Fibroblast of gingiva (primary cell): ENCODE measurements around the gene MRPL57.
"Not testable (repeated sequence)": the region's sequence is repeated elsewhere in the genome, so short reads cannot be mapped to it uniquely, and the experiment has no call there.

Source experiments
- DNase-seq: peaks from one replicate; pipeline ENCODE4 v3.0.0-alpha.2; 2011; ENCODE audit warnings: low read depth

MRPL57 gene

DNA sequence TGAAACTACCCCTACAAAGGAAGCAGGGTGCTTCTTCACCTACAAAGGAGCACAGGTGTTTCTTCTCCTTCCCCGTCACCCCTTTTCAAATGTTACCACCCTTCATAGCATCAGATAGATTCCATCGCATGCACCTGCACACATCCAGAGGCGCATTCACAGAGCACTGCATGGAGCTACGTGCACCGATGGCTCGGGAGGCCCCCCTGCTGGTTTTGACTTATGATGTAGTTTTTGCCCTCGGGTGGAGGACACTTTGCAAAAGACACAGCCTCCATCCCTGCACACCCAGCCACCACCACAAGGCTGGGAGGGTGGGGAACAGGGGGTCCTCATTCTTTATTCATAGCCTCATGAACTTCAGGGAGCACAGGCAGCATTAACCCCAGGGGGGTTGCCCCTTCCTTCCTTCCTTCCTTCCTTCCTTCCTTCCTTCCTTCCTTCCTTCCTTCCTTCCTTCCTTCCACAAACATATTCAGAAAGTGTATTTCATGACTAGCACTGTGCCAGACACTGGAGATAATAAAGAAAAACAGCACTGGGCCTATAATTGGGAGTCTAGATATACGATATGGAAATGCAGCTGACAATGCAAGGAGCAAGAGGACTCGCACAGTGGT lies 21.3 kb downstream of the MRPL57 start:
- not testable (repeated sequence) for DNase-seq

DNA sequence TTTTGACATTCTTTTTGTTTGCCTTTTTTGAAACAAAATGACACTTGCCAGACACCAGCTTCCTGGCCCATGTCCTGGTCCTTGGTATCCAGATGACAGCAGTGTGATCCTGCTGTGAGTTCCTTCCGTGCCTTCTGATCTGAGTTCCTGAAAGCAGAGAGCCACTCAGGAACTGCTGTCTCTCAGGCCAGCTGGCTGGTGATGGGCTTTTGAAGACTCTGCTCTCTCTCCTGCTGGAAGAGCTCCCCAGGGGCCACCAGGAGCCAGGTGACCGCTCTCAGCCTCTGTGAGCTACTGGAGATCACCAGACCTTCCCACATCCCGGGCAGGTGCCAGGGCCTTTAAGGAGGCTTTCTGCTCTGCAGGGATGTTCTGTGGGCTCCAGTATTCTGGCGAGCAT lies 21.9 kb downstream of the MRPL57 start:
- DNase-seq: not testable (repeated sequence)

DNA sequence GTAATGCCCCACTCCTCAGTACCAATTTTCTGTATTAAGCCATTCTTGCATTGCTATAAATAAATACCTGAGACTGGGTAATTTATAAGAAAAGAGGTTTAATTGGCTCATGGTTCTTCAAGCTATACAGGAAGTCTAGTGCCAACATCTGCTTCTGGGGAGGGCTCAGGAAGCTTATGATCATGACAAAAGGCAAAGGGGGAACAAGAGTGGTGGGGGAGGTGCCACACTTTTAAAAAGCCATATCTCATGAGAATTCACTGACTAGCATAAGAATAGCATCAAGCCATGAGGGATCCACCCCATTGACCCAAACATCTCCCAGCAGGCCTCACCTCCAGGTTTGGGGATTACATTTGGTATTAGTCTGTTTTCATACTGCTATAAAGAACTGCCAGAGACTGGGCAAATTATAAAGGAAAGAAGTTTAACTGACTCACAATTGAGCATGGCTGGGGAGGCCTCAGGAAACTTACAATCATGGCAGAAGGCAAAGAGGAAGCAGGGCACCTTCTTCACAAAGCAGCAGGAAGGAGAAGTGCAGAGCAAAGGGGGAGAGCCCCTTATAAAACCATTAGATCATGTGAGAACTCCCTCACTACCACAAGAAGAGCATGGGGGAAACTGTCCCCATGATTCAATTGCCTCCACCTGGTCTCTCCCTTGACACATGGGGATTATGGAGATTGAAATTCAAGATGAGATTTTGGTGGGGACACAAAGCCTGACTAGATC lies 25.2 kb downstream of the MRPL57 start:
- DNase-seq: not testable (repeated sequence)

DNA sequence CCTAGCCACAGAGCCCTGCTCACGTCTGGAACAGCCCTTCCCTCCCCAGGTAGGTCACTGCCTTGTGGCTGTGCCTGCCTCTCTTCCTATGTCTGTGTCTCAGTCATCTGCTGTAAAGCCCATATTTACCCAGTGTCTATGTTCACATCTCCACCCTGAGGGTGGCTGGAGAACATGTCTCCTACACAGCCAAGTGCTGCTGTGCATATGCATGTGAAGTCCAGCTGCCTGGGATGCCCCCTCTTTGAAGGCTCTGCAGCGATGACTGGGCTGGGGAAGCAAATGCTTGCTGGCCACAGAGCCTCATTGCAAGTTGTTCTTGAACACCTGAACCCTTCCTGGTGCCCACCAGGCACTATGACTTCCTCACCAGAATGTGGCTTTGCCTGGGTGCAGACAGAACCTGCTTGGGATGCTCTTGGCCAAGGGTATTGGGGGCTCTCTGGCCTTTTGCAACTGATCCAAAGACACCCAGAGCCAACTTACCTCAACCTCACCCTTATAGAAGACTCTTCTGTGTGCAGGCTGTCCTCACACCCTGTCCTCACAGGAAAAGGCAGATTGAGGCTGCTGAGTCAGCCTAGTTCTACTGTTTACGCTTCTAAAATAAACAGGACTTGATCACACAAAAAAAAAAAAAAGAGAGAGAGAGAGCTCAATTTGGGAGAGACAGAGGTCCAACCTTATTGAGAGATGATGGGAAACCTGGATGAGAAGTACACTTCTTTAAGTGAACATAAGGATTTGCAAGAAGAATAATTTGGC lies 26.5 kb downstream of the MRPL57 start:
- DNase-seq: no peak

DNA sequence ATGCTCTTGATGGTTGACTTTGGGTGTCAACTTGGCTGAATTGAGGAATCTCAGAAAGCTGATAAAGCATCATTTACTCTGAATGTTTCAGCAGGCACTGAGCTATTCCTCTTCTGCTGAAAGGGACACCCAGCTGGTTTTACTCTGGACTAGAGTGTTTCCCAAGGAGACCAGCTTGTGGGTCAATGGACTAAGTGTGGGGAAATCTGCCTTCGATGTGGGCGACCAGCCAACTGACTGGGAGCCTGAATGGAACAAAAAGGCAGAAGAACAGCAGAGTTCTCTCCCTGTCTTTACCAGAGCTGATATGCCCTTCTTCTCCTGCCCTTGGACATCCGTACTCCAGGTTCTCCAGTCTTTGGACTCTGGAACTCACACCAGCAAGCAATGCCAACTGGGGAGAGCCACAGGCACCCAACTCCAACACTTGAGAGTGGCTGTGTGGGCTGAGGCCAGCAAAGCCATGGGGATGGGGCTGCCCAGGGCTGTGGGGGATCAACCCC lies 32.2 kb downstream of the MRPL57 start:
- peak; percentile 23 for DNase-seq

DNA sequence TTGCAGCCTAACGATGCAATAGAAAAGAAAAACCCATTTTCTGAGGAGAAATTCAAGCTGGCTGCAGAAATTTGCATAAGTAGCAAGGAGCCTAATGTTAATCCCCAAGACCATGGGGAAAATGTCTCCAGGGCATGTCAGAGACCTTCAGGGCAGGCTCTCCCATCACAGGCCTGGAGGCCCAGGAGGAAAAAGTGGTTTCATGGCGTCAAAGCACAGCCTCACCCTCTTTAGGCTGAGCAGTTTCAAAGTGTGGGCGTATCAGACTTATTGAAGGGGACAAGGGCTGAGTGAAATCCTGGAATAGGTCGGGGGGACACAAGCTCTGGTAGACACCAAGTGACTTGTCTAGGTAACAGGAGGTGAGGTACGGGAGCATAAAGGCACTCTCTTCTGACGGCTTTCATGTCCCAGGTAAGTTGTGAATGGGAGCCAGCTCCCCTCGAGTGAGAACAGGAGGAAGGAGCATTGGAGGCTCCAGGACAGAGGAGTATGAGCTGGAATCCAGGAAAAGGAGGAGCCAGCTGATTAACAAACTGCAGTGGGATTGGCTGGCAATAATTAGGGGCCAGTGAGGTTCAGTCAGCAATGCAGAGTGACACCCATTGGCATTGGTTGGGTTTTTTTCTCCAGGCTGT lies 35.8 kb downstream of the MRPL57 start:
- no peak for DNase-seq

DNA sequence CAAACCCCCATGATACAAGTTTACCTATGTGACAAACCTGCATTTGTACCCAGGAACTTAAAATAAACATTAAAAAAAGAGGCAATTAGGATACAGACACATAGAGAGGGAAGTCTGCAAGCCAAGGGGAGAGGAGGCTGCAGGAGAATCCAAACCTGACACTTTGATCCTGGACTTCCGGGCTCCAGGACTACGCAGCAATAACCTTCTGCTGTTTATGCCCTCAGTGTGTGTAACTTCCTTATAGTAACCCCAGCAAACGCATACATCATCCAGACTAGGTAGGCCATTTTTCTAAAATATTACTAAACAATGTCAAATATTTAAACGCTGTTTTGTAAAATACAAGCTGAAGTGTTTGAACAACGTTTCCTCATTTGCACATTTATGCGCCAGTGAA lies 39.0 kb downstream of the MRPL57 start:
- DNase-seq: not testable (repeated sequence)

DNA sequence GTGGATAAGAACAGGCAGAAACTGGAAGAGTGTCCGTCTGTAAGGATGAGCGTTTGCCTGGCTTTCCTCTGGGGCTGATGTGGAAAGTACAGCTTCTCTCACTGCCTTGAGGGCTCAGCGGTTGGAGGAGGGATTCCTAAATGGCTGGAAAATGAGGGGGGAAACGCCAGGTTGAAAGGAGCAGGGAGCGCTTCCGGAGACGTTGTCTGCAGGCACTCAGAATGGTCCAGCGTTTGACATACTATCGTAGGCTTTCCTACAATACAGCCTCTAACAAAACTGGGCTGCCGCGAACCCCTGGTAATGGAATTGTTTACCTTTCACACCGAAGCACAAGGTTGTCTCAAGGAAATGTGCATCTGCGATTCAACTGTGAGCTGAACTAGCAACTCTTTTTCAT lies 39.9 kb downstream of the MRPL57 start:
- DNase-seq: no peak

DNA sequence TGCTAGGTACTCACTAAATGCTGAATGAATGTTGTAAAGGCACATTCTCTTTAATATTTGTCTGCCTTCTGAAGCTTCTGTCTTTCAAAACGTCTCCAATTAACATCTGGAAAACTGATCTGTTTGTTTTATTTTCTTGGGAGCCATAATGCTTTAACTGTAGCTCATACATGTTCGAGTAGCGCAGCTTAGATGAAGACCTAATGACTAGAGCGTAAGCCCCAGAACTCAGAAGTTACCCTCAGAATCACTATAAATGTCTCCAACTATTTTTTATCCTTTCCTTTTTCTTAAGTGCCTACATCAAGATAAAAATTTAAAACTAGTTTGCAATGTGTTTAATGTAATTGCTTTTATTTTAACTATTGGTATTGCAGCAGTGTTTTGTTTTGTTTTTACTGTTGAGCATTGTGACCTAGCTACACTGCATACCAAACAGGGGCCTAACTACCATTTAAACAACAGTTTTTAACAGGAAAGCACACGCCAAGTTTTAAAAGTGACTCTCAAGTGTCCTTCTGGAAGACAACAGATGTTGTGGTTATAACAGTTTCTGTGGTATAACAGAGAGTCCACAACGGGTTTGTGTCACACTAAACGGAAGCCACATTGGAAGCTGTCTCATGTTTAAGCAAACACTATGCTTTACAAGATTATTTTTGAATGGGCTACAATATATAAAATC lies 42.0 kb downstream of the MRPL57 start:
- DNase-seq: no peak

DNA sequence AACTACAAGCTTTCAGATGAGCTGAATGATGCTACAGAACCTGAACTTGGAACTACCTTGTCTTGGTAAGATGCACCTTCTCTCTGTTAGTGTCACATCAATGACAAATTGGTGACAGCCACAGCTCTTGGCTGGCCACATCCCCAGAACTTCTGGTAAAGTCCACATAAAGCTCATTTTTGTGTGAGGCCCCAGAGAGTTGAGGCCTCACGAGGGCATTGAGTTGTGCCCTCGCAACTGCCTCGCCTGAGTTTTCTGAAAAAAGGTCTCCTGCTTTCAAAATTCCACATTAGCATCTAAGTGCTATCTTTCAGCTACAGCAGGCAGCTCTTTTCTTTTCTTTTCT lies 42.6 kb downstream of the MRPL57 start:
- DNase-seq: no peak

DNA sequence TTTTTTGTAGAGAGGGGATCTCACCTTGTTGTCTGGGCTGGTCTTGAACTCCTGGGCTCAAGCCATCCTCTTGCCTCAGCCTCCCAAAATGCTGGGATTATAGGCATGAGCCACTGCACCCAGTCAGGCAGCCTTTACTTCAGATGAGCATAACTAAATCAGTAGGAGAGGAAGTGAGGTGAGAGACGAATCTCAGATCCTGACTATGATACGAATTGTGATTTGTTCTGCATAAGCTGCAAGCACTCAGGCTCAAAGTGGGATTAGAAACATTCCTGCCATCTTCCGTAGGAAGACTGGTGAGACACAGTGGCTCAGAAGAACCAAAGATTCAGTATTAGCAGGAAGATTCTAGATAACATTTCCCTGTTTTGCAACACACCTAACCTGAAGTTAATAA lies 43.3 kb downstream of the MRPL57 start:
- not testable (repeated sequence) for DNase-seq

DNA sequence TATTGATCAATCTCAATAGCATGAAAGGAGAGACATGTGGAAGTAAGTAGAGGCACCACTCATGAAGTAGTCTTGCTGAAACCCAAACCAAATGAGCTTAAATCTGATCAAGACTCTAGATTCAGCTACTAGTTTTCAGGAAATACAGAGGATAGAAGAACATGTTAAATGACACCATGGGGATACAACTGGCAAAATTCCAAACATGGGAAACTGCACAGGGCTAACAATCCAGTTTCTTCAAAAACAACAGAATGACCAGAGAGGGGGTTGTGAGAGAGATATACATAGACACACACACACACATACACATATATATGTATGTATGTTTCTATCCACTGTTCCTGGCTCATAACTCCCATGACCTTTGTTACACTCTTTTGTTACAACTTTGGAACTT lies 44.8 kb downstream of the MRPL57 start:
- no peak for DNase-seq

DNA sequence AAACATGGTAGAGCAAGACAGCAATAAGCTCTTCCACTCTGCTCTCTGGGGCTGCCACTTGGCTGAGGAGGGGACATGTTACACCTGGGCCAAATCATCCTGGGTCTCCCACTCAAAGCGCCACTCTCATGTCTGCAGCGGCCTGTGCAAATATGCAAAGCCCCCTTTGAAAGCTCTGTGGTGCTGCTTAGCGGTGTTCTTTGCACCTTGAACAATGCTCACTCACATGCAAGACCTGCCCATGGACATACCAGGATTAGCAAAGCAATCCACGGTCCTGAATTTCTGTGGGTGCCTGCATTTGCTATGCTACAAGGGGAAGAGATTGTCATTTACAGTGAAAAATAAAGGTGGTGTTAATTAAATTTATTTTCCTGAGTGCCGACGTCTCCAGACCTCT lies 48.6 kb downstream of the MRPL57 start:
- DNase-seq: no peak

DNA sequence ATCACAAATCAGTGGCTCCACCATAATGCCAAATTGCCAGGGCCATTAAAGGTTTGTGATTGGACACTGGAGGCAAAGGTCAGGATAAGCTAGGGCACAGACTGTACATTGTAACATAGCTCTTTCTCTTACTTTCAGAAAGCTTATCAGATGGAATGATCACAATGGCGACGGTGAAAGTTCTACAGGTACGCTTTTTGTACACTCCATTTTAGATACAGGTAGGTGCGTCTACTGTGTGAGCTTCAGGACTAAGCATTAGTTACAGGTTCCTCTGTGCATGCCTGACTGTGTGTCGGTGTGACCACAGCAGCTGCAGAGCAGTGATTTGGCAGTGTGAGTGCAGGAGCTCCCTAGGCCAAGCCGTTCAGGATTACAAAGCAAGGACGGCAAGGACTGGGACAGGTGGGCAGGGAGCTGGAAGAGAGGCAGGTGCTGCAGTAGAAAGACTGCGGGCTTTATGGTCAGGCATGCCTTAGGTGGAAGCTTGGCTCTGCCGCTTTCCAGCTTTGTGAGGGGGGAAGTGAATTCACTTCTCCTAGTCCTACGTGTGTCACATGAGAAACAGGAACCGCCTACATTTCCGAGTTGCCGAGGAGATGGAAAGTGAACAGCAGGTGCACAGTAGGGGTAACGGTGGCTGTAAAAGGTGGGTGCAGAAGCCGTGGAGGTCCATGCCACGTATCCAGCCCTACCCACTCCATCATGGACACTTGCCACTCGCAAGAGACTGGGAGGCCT lies 49.6 kb downstream of the MRPL57 start:
- no peak for DNase-seq

DNA sequence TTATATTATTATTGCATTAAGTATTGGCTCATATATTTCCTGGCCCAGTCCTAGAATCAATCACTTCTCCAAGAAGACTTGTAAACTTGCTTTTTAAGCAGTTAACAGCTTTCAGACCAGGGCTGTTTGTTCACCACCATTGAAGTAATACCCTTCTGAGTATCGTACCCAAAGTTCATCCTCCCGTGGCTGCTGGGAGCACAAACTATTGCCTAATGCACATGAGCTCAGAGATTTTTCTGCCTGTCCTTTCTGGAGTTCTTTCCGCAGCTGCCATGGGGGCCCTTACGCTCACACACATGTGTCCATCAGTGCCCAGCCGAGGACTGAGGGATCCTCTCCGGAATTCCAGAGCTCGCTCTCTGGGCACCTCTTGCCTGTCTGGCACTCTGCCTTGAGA lies 51.5 kb downstream of the MRPL57 start:
- no peak for DNase-seq
